SU-DHL-6 (cell line): ENCODE measurements around the gene FBXW4.

Source experiments
- H2AFZ ChIP-seq: fragments of 200-600 bp; sonication (generic); 2 replicates; pipeline ENCODE4 v1.6.1; 2014; ENCODE audit warnings: low read depth, mild to moderate bottlenecking, moderate library complexity, mixed read lengths, antibody characterized with exemption, low read length; ENCODE audit not compliant: severe bottlenecking
- H3F3A ChIP-seq: fragments of 200-600 bp; shearing (Covaris generic); 2 replicates; pipeline ENCODE4 v1.6.0; 2016; ENCODE audit warnings: antibody characterized with exemption, mild to moderate bottlenecking; ENCODE audit not compliant: insufficient read depth
- H3K27ac ChIP-seq: fragments of 200-600 bp; sonication (generic); 2 replicates; pipeline ENCODE4 v1.5.1; 2016; ENCODE audit warnings: low read depth, mild to moderate bottlenecking, low read length, moderate library complexity, mixed read lengths
- H3K27me3 ChIP-seq: fragments of 200-600 bp; sonication (generic), shearing (Covaris generic); 2 replicates; pipeline ENCODE4 v1.6.0; 2014; ENCODE audit warnings: mild to moderate bottlenecking, low read length
- H3K36me3 ChIP-seq: fragments of 200-600 bp; sonication (generic); 2 replicates; pipeline ENCODE4 v1.6.1; 2014; ENCODE audit warnings: mild to moderate bottlenecking, low read length, mixed read lengths
- H3K4me2 ChIP-seq: fragments of 300-600, 200-600 bp; shearing (Covaris generic), sonication (generic); 2 replicates; pipeline ENCODE4 v1.6.0; 2014; ENCODE audit warnings: low read length, low read depth, mild to moderate bottlenecking; ENCODE audit not compliant: poor library complexity, severe bottlenecking
- H3K4me3 ChIP-seq: fragments of 200-600 bp; sonication (generic); 2 replicates; pipeline ENCODE4 v1.5.1; 2014; ENCODE audit warnings: antibody characterized with exemption, low read length, mild to moderate bottlenecking, mixed read lengths; ENCODE audit not compliant: insufficient read depth, poor library complexity, severe bottlenecking
- H3K79me2 ChIP-seq: fragments of 200-600 bp; sonication (generic); 2 replicates; pipeline ENCODE4 v1.6.1; 2014; ENCODE audit warnings: mild to moderate bottlenecking, low read length, moderate library complexity; ENCODE audit not compliant: insufficient read depth
- H3K9ac ChIP-seq: fragments of 200-600 bp; sonication (generic); 2 replicates; pipeline ENCODE4 v1.7.0; 2014; ENCODE audit warnings: mild to moderate bottlenecking, low read length
- H3K9me2 ChIP-seq: fragments of 200-600 bp; sonication (generic); replicated peaks from 2 replicates; pipeline ENCODE4 v1.6.1; 2014; ENCODE audit warnings: low read length; ENCODE audit not compliant: insufficient read depth
- H3K9me3 ChIP-seq: fragments of 200-600 bp; sonication (generic); 2 replicates; pipeline ENCODE4 v1.6.1; 2014; ENCODE audit warnings: low read length, mixed read lengths; ENCODE audit not compliant: insufficient read depth
- H4K20me1 ChIP-seq: fragments of 200-600 bp; sonication (generic); 2 replicates; pipeline ENCODE4 v1.6.1; 2014; ENCODE audit warnings: low read depth, mild to moderate bottlenecking, antibody characterized with exemption, low read length, moderate library complexity, mixed read lengths
- CTCF ChIP-seq: fragments of 200-600 bp; sonication (generic); IDR thresholded peaks from one replicate; pipeline ENCODE4 v1.5.1; 2017; ENCODE audit warnings: antibody characterized with exemption, mild to moderate bottlenecking, low read length, moderate library complexity; ENCODE audit not compliant: insufficient read depth, poor library complexity, severe bottlenecking
- EZH2phosphoT487 ChIP-seq: fragments of 200-600 bp; sonication (generic), shearing (Covaris generic); conservative IDR thresholded peaks from 2 replicates; pipeline ENCODE4 v1.6.1; 2018; ENCODE audit warnings: mild to moderate bottlenecking, antibody characterized with exemption, low read length, moderate library complexity, mixed read lengths

The FBXW4 gene

DNA sequence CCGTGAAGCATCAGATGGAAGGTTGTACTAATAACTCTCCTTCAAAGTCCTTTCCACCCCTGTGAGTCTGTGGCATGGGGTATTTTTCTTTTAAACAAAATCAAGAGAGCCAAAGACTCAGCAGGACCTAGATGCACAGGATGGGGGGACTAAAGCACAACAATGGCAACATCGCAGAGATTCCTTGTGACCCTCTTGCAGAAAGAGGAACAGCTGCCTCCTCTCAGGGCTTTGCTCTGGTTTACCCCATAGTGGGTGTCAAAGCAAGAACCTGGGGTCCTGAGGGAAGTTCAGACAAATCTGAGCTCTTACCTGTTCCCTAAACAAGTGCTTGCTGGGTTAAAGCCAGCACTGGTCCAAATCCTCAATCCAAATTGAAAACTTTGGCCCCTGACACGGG is 41.7 kb upstream of the FBXW4 start:
- Histone ChIP-seq H3K36me3 (no peaks in the 10 kb centered on the region), H3K9ac (no peak overlapping the region), H3K4me2 (no peak overlapping the region), H3K27me3 (no peaks in the 10 kb centered on the region), H3K9me3 (no peaks in the 10 kb centered on the region), H3K79me2 (no peaks in the 10 kb centered on the region), H3K9me2 (no peaks in the 10 kb centered on the region), H3K27ac (no peak overlapping the region), H2AFZ (no peak overlapping the region), H3K4me3 (no peak overlapping the region), H3F3A (no peaks in the 10 kb centered on the region), H4K20me1 (no peaks in the 10 kb centered on the region)
- TF ChIP-seq CTCF (no peak), EZH2phosphoT487 (no peak)

DNA sequence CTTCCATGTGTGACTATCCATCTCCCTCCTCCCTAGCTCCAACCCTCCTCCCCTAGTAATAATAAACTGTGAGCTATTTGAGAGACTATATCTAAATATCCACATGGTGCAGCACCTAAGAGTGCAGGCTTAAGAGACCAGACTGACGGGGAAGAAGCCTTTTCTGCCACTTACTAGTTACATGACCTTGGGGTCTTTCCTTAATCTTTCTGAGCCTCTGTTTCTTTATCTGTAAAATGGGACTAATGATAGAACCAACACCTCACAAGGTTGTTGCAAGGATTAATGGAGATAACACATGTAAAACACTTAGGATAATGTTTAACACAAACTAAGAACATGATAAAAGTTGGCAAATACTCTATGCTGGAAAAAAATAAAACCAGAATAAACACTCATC is 37.1 kb upstream of the FBXW4 start:
- TF ChIP-seq EZH2phosphoT487: no peak
- no peak for TF ChIP-seq CTCF
- Histone ChIP-seq H3K9me3 (no peaks in the 10 kb centered on the region), H3K79me2 (no peaks in the 10 kb centered on the region), H3K27me3 (no peaks in the 10 kb centered on the region), H3K9ac (no peak overlapping the region), H3F3A (no peaks in the 10 kb centered on the region), H3K27ac (no peak overlapping the region), H3K4me2 (no peak overlapping the region), H3K36me3 (no peaks in the 10 kb centered on the region), H3K9me2 (no peaks in the 10 kb centered on the region), H2AFZ (no peak overlapping the region), H3K4me3 (no peak overlapping the region), H4K20me1 (no peaks in the 10 kb centered on the region)

GRCh38 chr10:101726115-101726387 is 31.1 kb upstream of the FBXW4 start:
- Histone ChIP-seq H3K4me3 (no peak overlapping the region), H3K9ac (no peak overlapping the region), H3K9me2 (no peaks in the 10 kb centered on the region), H3K9me3 (no peaks in the 10 kb centered on the region), H3F3A (no peaks in the 10 kb centered on the region), H4K20me1 (no peaks in the 10 kb centered on the region), H3K36me3 (no peaks in the 10 kb centered on the region), H3K27ac (no peak overlapping the region), H2AFZ (no peak overlapping the region), H3K79me2 (no peaks in the 10 kb centered on the region), H3K27me3 (no peaks in the 10 kb centered on the region), H3K4me2 (no peak overlapping the region)
- TF ChIP-seq CTCF (no peak), EZH2phosphoT487 (no peak)
